ENCODE data around the gene TAF4.

TAF4 gene

GRCh38 chr20:62019881-62020492, 45.7 kb downstream of the TAF4 start (continued):
- TF ChIP-seq PRDM2 (tag by site-specific recombination; IDR thresholded peaks at IDR 0.05; ENCODE audit: borderline replicate concordance) (no peak), ZNF214 (tag by site-specific recombination; IDR thresholded peaks at IDR 0.05; ENCODE audit: borderline replicate concordance) (no peak), ZNF837 (tag by site-specific recombination; IDR thresholded peaks at IDR 0.05) (no peak), ZBTB48 (tag by site-specific recombination; IDR thresholded peaks at IDR 0.05) (no peak), ZNF280C (tag by site-specific recombination; IDR thresholded peaks at IDR 0.05) (no peak), ZNF394 (tag by site-specific recombination; IDR thresholded peaks at IDR 0.05; ENCODE audit: borderline replicate concordance) (no peak)

GRCh38 chr20:62019144-62019805, 46.4 kb downstream of the TAF4 start:
- ChIA-PET CTCF (interaction anchor here (1.0 to 1.4 kb wide), 3 partner anchors 8 to 363 kb away, joined by 4 to 8 read pairs (median 5); no protein-coding TSS in a partner anchor), POLR2A (no interaction called here)

More at GRCh38 chr20:62019144-62019805, 46.4 kb downstream of the TAF4 start:
- no peaks in the 10 kb centered on the region; the same call in 1 of the 2 replicates for H3K4me1 ChIP-seq (ENCODE audit: control insufficient read depth, insufficient read depth, low read length)
- no peak overlapping the region for H3K4me3 ChIP-seq (ENCODE audit: low read depth, low read length)
- no peaks in the 10 kb centered on the region for H3K9me3 ChIP-seq (ENCODE audit: control insufficient read depth, insufficient read depth, low read depth, low read length)
- H3K36me3 ChIP-seq (ENCODE audit: control insufficient read depth in 2 of 2, insufficient read depth in 1 of 2, low read length in 2 of 2): peaks cover 0 to 3% of the 10 kb centered on the region in 2 experiments; a peak in 1 of 3 replicates
- H3K27ac ChIP-seq (ENCODE audit: extremely low read depth, low read depth, low read length): no peak overlapping the region
- no peak for TF ChIP-seq ZNF121 (tag by site-specific recombination; IDR thresholded peaks at IDR 0.05)
- TF ChIP-seq ZNF18 (tag by site-specific recombination; IDR thresholded peaks at IDR 0.05): no peak
- no peak for TF ChIP-seq ZNF768 (tag by site-specific recombination; IDR thresholded peaks at IDR 0.05)
- TF ChIP-seq ZNF449 (tag by site-specific recombination; IDR thresholded peaks at IDR 0.05): no peak
- TF ChIP-seq ZFP3 (tag by site-specific recombination; IDR thresholded peaks at IDR 0.05; ENCODE audit: low read depth): no peak
- TF ChIP-seq ZNF169 (tag by site-specific recombination; IDR thresholded peaks at IDR 0.05): no peak
- TF ChIP-seq ZFHX2 (tag by site-specific recombination; conservative IDR thresholded peaks at IDR 0.05): no peak

Data from HEK293 (cell line).